ENCODE data around the gene NUAK1. TPM values are rescaled to one million over a fixed set of nuclear protein-coding genes. Genes with fewer than 3 reads are reported as not detected.

NUAK1 gene
- total and polyA plus RNA-seq, 2 experiments from 2014 or later: 5.4 to 16.9 TPM

DNA sequence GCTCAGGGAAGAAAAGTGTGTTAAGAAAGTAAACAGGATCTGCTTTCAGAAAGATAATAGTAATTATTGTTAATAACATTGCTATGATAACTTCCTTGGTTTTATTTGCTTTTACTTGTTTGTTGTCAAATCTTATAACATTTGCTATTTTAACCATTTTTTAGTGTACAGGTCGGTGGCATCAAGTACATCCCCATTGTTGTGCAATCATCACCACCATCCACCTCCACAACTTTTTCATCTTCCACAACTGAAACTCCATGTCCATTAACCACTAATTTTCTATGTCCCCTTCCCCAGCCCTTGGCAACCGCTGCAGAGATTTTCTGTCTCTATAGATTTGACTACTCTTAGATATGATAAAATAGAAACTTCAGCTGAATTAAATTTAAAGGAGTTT, 22.7 kb upstream of the NUAK1 start:
- Mint-ChIP-seq H3K4me3 (no peak overlapping the region), H3K9me3 (peaks cover 8% of the 10 kb centered on the region; the same call in 2 of the 3 replicates)
- no peaks in the 10 kb centered on the region for H3K4me1 ChIP-seq (ENCODE audit: insufficient read depth)

GRCh38 chr12:106160915-106161314, 22.2 kb upstream of the NUAK1 start:
- Mint-ChIP-seq H3K27ac (no peak overlapping the region), H3K27me3 (ENCODE audit: insufficient read depth, low read depth, poor library complexity) (peaks cover 2% of the 10 kb centered on the region), H3K9me3 (peaks cover 8% of the 10 kb centered on the region; the same call in 2 of the 3 replicates), H3K36me3 (ENCODE audit: low read depth) (no peaks in the 10 kb centered on the region; the same call in 1 of the 3 replicates), H3K4me1 (no peaks in the 10 kb centered on the region), H3K4me3 (no peak overlapping the region)
- Histone ChIP-seq H4K20me1 (replicated peaks; ENCODE audit: insufficient read depth) (no peaks in the 10 kb centered on the region), H3K79me2 (replicated peaks; ENCODE audit: insufficient read depth) (no peaks in the 10 kb centered on the region), H3K4me1 (ENCODE audit: insufficient read depth) (no peaks in the 10 kb centered on the region), H3K9me2 (ENCODE audit: insufficient read depth) (no peaks in the 10 kb centered on the region), H3K27ac (ENCODE audit: low read depth) (no peak overlapping the region), H2AFZ (no peak overlapping the region), H3F3A (replicated peaks; ENCODE audit: low read depth) (no peaks in the 10 kb centered on the region), H3K27me3 (ENCODE audit: insufficient read depth) (no peaks in the 10 kb centered on the region), H3K4me3 (no peak overlapping the region), H3K36me3 (ENCODE audit: insufficient read depth) (no peaks in the 10 kb centered on the region), H3K4me2 (no peak overlapping the region)
- no peak for ATAC-seq
- no peak for DNase-seq (ENCODE audit: low spot score)
- TF ChIP-seq, protein P1, sequence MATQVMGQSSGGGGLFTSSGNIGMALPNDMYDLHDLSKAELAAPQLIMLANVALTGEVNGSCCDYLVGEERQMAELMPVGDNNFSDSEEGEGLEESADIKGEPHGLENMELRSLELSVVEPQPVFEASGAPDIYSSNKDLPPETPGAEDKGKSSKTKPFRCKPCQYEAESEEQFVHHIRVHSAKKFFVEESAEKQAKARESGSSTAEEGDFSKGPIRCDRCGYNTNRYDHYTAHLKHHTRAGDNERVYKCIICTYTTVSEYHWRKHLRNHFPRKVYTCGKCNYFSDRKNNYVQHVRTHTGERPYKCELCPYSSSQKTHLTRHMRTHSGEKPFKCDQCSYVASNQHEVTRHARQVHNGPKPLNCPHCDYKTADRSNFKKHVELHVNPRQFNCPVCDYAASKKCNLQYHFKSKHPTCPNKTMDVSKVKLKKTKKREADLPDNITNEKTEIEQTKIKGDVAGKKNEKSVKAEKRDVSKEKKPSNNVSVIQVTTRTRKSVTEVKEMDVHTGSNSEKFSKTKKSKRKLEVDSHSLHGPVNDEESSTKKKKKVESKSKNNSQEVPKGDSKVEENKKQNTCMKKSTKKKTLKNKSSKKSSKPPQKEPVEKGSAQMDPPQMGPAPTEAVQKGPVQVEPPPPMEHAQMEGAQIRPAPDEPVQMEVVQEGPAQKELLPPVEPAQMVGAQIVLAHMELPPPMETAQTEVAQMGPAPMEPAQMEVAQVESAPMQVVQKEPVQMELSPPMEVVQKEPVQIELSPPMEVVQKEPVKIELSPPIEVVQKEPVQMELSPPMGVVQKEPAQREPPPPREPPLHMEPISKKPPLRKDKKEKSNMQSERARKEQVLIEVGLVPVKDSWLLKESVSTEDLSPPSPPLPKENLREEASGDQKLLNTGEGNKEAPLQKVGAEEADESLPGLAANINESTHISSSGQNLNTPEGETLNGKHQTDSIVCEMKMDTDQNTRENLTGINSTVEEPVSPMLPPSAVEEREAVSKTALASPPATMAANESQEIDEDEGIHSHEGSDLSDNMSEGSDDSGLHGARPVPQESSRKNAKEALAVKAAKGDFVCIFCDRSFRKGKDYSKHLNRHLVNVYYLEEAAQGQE (IDR thresholded peaks at IDR 0.05; ENCODE audit: unreplicated experiment): no peak
- TF ChIP-seq EZH2 (IDR thresholded peaks at IDR 0.05; ENCODE audit: low read depth, unreplicated experiment): no peak
- TF ChIP-seq POLR2AphosphoS5 (IDR thresholded peaks at IDR 0.05; ENCODE audit: low read depth): no peak
- TF ChIP-seq CREB1 (CRISPR knock-in tag; IDR thresholded peaks at IDR 0.05; ENCODE audit: low read depth): no peak
- TF ChIP-seq STAT1 (IDR thresholded peaks at IDR 0.05; ENCODE audit: unreplicated experiment): no peak
- no peak for TF ChIP-seq ZNF114 (CRISPR knock-in tag; IDR thresholded peaks at IDR 0.05)
- TF ChIP-seq CTCF (conservative IDR thresholded peaks at IDR 0.05; ENCODE audit: low read depth in 2 of 2): no peak
- no peak for TF ChIP-seq JUNB (IDR thresholded peaks at IDR 0.05; ENCODE audit: unreplicated experiment)
- no peak for TF ChIP-seq EZH2phosphoT487 (IDR thresholded peaks at IDR 0.05; ENCODE audit: unreplicated experiment)
- TF ChIP-seq ZNF331 (CRISPR knock-in tag; IDR thresholded peaks at IDR 0.05; ENCODE audit: low read depth): no peak
- TF ChIP-seq, protein P2, sequence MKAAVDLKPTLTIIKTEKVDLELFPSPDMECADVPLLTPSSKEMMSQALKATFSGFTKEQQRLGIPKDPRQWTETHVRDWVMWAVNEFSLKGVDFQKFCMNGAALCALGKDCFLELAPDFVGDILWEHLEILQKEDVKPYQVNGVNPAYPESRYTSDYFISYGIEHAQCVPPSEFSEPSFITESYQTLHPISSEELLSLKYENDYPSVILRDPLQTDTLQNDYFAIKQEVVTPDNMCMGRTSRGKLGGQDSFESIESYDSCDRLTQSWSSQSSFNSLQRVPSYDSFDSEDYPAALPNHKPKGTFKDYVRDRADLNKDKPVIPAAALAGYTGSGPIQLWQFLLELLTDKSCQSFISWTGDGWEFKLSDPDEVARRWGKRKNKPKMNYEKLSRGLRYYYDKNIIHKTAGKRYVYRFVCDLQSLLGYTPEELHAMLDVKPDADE (IDR thresholded peaks at IDR 0.05): no peak

More for the DNA sequence above, 22.7 kb upstream of the NUAK1 start:
- Mint-ChIP-seq H3K27ac (no peak overlapping the region), H3K36me3 (ENCODE audit: low read depth) (no peaks in the 10 kb centered on the region; the same call in 1 of the 3 replicates), H3K4me1 (no peaks in the 10 kb centered on the region), H3K27me3 (ENCODE audit: insufficient read depth, low read depth, poor library complexity) (peaks cover 2% of the 10 kb centered on the region)
- TF ChIP-seq NANOG (IDR thresholded peaks at IDR 0.05; ENCODE audit: borderline replicate concordance) (no peak), EZH2phosphoT487 (IDR thresholded peaks at IDR 0.05; ENCODE audit: unreplicated experiment) (no peak), JUNB (IDR thresholded peaks at IDR 0.05; ENCODE audit: unreplicated experiment) (no peak)
- Histone ChIP-seq H2AFZ (no peak overlapping the region), H3K27ac (ENCODE audit: low read depth) (no peak overlapping the region), H3K79me2 (replicated peaks; ENCODE audit: insufficient read depth) (no peaks in the 10 kb centered on the region), H3K4me2 (no peak overlapping the region), H3K36me3 (ENCODE audit: insufficient read depth) (no peaks in the 10 kb centered on the region), H3F3A (replicated peaks; ENCODE audit: low read depth) (no peaks in the 10 kb centered on the region), H3K4me3 (no peak overlapping the region), H3K9me2 (ENCODE audit: insufficient read depth) (no peaks in the 10 kb centered on the region), H3K27me3 (ENCODE audit: insufficient read depth) (no peaks in the 10 kb centered on the region), H4K20me1 (replicated peaks; ENCODE audit: insufficient read depth) (no peaks in the 10 kb centered on the region)
- no peak for DNase-seq (ENCODE audit: low spot score)
- ATAC-seq: no peak

Measured in GM23338 (cell line).